ENCODE data around the gene ACOT13. TPM values are rescaled to one million over a fixed set of nuclear protein-coding genes. Genes with fewer than 3 reads are reported as not detected.
A peak's percentile ranks its signal among the peaks of the same experiment; 100 is the strongest.
"Not testable (repeated sequence)": the region's sequence is repeated elsewhere in the genome, so short reads cannot be mapped to it uniquely, and the experiment has no call there.

The ACOT13 gene
- total RNA-seq, 1 donor from 2014 or later, result 11.1 TPM

DNA sequence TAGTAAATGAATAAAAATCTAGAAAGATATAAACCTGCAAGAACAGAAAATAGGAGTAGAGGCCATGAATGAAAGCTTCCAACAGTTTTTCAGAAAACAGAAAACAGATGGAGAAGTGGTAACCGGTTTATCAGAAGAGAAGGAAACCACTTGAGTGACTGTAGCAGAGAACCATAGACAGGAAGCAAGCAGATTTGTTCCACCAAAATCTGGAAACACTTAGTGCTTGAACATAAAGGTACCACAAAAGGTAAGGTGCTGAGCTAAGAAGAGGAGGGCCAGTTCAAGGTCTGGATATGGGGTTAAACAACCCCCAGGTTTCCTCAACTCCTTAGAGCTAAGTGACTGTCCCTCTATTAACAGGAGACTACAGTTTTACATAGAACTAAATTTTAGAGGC is 11.7 kb upstream of the ACOT13 start:
- FAIRE-seq (no peak), DNase-seq (ENCODE audit: low read depth) (no peak)
- Histone ChIP-seq H3K4me3 (ENCODE audit: low read depth, low read length) (no peak overlapping the region), H3K27me3 (ENCODE audit: control insufficient read depth, insufficient read depth, low read length) (no peaks in the 10 kb centered on the region), H3K36me3 (ENCODE audit: control insufficient read depth, insufficient read depth, low read length) (peaks cover 9% of the 10 kb centered on the region)
- TF ChIP-seq CTCF (IDR thresholded peaks at IDR 0.05; ENCODE audit: insufficient read depth, low read length, severe bottlenecking), result no peak

- DNase-seq (ENCODE audit: low read depth) (peak; percentile 89), FAIRE-seq (peak; percentile 90)
- H3K27me3 ChIP-seq (ENCODE audit: control insufficient read depth, insufficient read depth, low read length), result no peaks in the 10 kb centered on the region
- no peak for TF ChIP-seq CTCF (IDR thresholded peaks at IDR 0.05; ENCODE audit: insufficient read depth, low read length, severe bottlenecking)
- peaks cover 4% of the 10 kb centered on the region for H3K36me3 ChIP-seq (ENCODE audit: control insufficient read depth, insufficient read depth, low read length)
- H3K4me3 ChIP-seq (ENCODE audit: low read depth, low read length), result no peak overlapping the region
Measured at GRCh38 chr6:24658573-24659560, 8.0 kb upstream of the ACOT13 start.

- peaks cover 4% of the 10 kb centered on the region for H3K36me3 ChIP-seq (ENCODE audit: control insufficient read depth, insufficient read depth, low read length)
- DNase-seq (ENCODE audit: low read depth), result no peak
- no peak overlapping the region for H3K4me3 ChIP-seq (ENCODE audit: low read depth, low read length)
- no peak for FAIRE-seq
- TF ChIP-seq CTCF (IDR thresholded peaks at IDR 0.05; ENCODE audit: insufficient read depth, low read length, severe bottlenecking), result no peak
- no peaks in the 10 kb centered on the region for H3K27me3 ChIP-seq (ENCODE audit: control insufficient read depth, insufficient read depth, low read length)
Measured at GRCh38 chr6:24659561-24659960, 7.3 kb upstream of the ACOT13 start.

DNA sequence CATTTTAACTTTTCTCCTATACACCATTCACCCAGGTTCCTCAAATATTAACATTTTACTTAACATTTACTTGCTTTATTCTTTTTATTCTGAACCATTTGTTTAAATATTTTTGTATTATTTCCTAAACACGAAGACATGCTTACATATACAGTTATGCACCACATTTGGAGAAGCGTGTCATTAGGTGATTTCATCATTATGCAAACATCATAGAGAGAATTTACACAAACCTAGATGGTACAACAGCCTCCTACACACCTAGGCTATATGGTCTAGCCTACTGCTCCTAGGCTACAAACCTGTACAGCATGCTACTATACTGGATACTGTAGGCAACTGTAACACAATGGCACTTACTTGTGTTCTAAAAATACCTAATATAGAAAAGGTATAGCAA is 6.8 kb upstream of the ACOT13 start:
- H3K4me3 ChIP-seq (ENCODE audit: low read depth, low read length), result no peak overlapping the region
- no peak for FAIRE-seq

GRCh38 chr6:24661759-24662158 is 5.1 kb upstream of the ACOT13 start:
- H3K36me3 ChIP-seq (ENCODE audit: control insufficient read depth, insufficient read depth, low read length); H3K4me3 ChIP-seq (ENCODE audit: low read depth, low read length); FAIRE-seq; H3K27me3 ChIP-seq (ENCODE audit: control insufficient read depth, insufficient read depth, low read length); DNase-seq (ENCODE audit: low read depth): not testable (repeated sequence)

More for the DNA sequence above, 6.8 kb upstream of the ACOT13 start:
- peak; percentile 52 for DNase-seq (ENCODE audit: low read depth)
- Histone ChIP-seq H3K36me3 (ENCODE audit: control insufficient read depth, insufficient read depth, low read length) (peaks cover 4% of the 10 kb centered on the region), H3K27me3 (ENCODE audit: control insufficient read depth, insufficient read depth, low read length) (no peaks in the 10 kb centered on the region)
- TF ChIP-seq CTCF (IDR thresholded peaks at IDR 0.05; ENCODE audit: insufficient read depth, low read length, severe bottlenecking), result no peak

DNA sequence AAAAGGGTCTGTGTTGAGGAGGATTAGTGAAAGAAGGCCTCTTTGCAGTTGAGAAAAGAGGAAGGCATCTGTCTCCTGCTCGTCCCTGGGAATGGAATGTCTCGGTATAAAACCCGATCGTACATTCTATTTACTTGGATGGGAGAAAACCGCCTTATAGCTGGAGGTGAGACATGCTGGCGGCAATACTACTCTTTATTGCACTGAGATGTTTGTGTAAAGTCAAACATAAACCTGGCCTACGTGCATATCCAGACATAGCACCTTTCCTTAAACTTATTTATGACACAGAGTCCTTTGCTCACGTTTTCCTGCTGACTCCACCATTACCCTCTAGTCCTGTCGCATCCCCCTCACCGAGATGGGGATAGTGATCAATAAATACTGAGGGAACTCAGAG is 4.6 kb upstream of the ACOT13 start:
- Histone ChIP-seq H3K36me3 (ENCODE audit: control insufficient read depth, insufficient read depth, low read length) (no peaks in the 10 kb centered on the region), H3K27me3 (ENCODE audit: control insufficient read depth, insufficient read depth, low read length) (no peaks in the 10 kb centered on the region), H3K4me3 (ENCODE audit: low read depth, low read length) (no peak overlapping the region)
- no peak for TF ChIP-seq CTCF (IDR thresholded peaks at IDR 0.05; ENCODE audit: insufficient read depth, low read length, severe bottlenecking)
- DNase-seq (ENCODE audit: low read depth) (no peak), FAIRE-seq (no peak)

Measured in bronchial epithelial cell (primary cell).